ENCODE measurements around the gene EBP. TPM values are rescaled to one million over a fixed set of nuclear protein-coding genes. Genes with fewer than 3 reads are reported as not detected.

Gene EBP
- total RNA-seq, 1 donor from 2014 or later: 79.8 TPM

GRCh38 chrX:48512371-48512935 lies 9.2 kb upstream of the EBP start:
- H3K4me3 Mint-ChIP-seq: no peak overlapping the region
- H3K4me1 Mint-ChIP-seq (ENCODE audit: unreplicated experiment): peaks cover 7% of the 10 kb centered on the region
- no peaks in the 10 kb centered on the region for H3K27me3 Mint-ChIP-seq
- H3K9me3 Mint-ChIP-seq: no peaks in the 10 kb centered on the region
- DNase-seq (ENCODE audit: extremely low spot score, unreplicated experiment): no peak
- peaks cover 3% of the 10 kb centered on the region for H3K36me3 Mint-ChIP-seq
- H3K27ac Mint-ChIP-seq: no peak overlapping the region
- no peak for TF ChIP-seq CTCF (conservative IDR thresholded peaks at IDR 0.05)

GRCh38 chrX:48513670-48514069 lies 7.9 kb upstream of the EBP start:
- no peak for DNase-seq (ENCODE audit: extremely low spot score, unreplicated experiment)
- no peak for TF ChIP-seq CTCF (conservative IDR thresholded peaks at IDR 0.05)
- Mint-ChIP-seq H3K9me3 (no peaks in the 10 kb centered on the region), H3K27ac (no peak overlapping the region), H3K36me3 (peaks cover 3% of the 10 kb centered on the region), H3K4me3 (no peak overlapping the region), H3K4me1 (ENCODE audit: unreplicated experiment) (peaks cover 7% of the 10 kb centered on the region), H3K27me3 (no peaks in the 10 kb centered on the region)

- H3K27me3 Mint-ChIP-seq: no peaks in the 10 kb centered on the region
- H3K36me3 Mint-ChIP-seq: peaks cover 3% of the 10 kb centered on the region
- no peaks in the 10 kb centered on the region for H3K9me3 Mint-ChIP-seq
- peaks cover 7% of the 10 kb centered on the region for H3K4me1 Mint-ChIP-seq (ENCODE audit: unreplicated experiment)
- H3K27ac Mint-ChIP-seq: no peak overlapping the region
- no peak for TF ChIP-seq CTCF (conservative IDR thresholded peaks at IDR 0.05)
- DNase-seq (ENCODE audit: extremely low spot score, unreplicated experiment): no peak
- H3K4me3 Mint-ChIP-seq: no peak overlapping the region
Observed at GRCh38 chrX:48514126-48514806, 7.3 kb upstream of the EBP start.

GRCh38 chrX:48514868-48515460 lies 6.6 kb upstream of the EBP start:
- Mint-ChIP-seq H3K27ac (no peak overlapping the region), H3K4me3 (no peak overlapping the region), H3K4me1 (ENCODE audit: unreplicated experiment) (peaks cover under 1% of the 10 kb centered on the region), H3K27me3 (no peaks in the 10 kb centered on the region), H3K9me3 (no peaks in the 10 kb centered on the region), H3K36me3 (peaks cover 3% of the 10 kb centered on the region)
- no peak for DNase-seq (ENCODE audit: extremely low spot score, unreplicated experiment)
- no peak for TF ChIP-seq CTCF (conservative IDR thresholded peaks at IDR 0.05)

- TF ChIP-seq CTCF (conservative IDR thresholded peaks at IDR 0.05): no peak
- DNase-seq (ENCODE audit: extremely low spot score, unreplicated experiment): no peak
- no peaks in the 10 kb centered on the region for H3K9me3 Mint-ChIP-seq
- no peaks in the 10 kb centered on the region for H3K4me1 Mint-ChIP-seq (ENCODE audit: unreplicated experiment)
- no peak overlapping the region for H3K27ac Mint-ChIP-seq
- H3K27me3 Mint-ChIP-seq: no peaks in the 10 kb centered on the region
- H3K36me3 Mint-ChIP-seq: peaks cover 7% of the 10 kb centered on the region
- H3K4me3 Mint-ChIP-seq: no peak overlapping the region
Observed at GRCh38 chrX:48515842-48516241, 5.8 kb upstream of the EBP start.
